Frontal cortex (tissue), 4 donors: ENCODE results near the gene ACOT7. TPM values are rescaled to one million over a fixed set of nuclear protein-coding genes. Genes with fewer than 3 reads are reported as not detected.

Source experiments
- DNase-seq, 2 donors: peaks; one replicate each; pipeline ENCODE4 v3.0.0; 2012; ENCODE audit warnings: low spot score in 2 of 2
- FAIRE-seq: peaks from 2 replicates; lab custom pipeline; 2012; peaks lifted over from hg19 to GRCh38; lab: Jason Lieb, UNC
- total RNA-seq: library from RNA; depleted of rRNA; stranded (reverse); fragments of >200 nt; gene quantifications from one replicate; pipeline ENCODE4 v1.2.3, GENCODE V29; 2014
- donor health status: control.
- donor health status: control.
- donor health status: control.

The ACOT7 gene
- total RNA-seq, 1 donor from 2014 or later: 40.8 TPM

GRCh38 chr1:6260433-6260934 is 133.1 kb downstream of the ACOT7 start:
- no peak for DNase-seq
- no peak for FAIRE-seq

- DNase-seq (peak; percentile 86 to 93), FAIRE-seq (no peak)
Measured at GRCh38 chr1:6259491-6260362, 133.8 kb downstream of the ACOT7 start.

GRCh38 chr1:6258675-6259074 is 134.9 kb downstream of the ACOT7 start:
- no peak for DNase-seq
- FAIRE-seq: no peak

GRCh38 chr1:6257541-6258069 is 136.0 kb downstream of the ACOT7 start:
- DNase-seq (no peak), FAIRE-seq (no peak)

GRCh38 chr1:6256645-6257044 is 136.9 kb downstream of the ACOT7 start:
- DNase-seq (no peak), FAIRE-seq (no peak)

GRCh38 chr1:6254691-6255090 is 138.9 kb downstream of the ACOT7 start:
- no peak for FAIRE-seq

GRCh38 chr1:6253380-6253779 is 140.2 kb downstream of the ACOT7 start:
- FAIRE-seq: no peak

More at GRCh38 chr1:6254691-6255090, 138.9 kb downstream of the ACOT7 start:
- no peak for DNase-seq

GRCh38 chr1:6252374-6252710 is 141.2 kb downstream of the ACOT7 start:
- no peak for FAIRE-seq

More at GRCh38 chr1:6253380-6253779, 140.2 kb downstream of the ACOT7 start:
- no peak for DNase-seq

GRCh38 chr1:6251681-6252373 is 141.7 kb downstream of the ACOT7 start:
- no peak for DNase-seq

More at GRCh38 chr1:6252374-6252710, 141.2 kb downstream of the ACOT7 start:
- DNase-seq: no peak

GRCh38 chr1:6251233-6251632 is 142.3 kb downstream of the ACOT7 start:
- DNase-seq (no peak), FAIRE-seq (no peak)

More at GRCh38 chr1:6251681-6252373, 141.7 kb downstream of the ACOT7 start:
- FAIRE-seq: no peak

GRCh38 chr1:6249739-6250689 is 143.6 kb downstream of the ACOT7 start:
- FAIRE-seq (no peak), DNase-seq (no peak)

- DNase-seq (no peak), FAIRE-seq (no peak)
Measured at GRCh38 chr1:6248932-6249738, 144.4 kb downstream of the ACOT7 start.

- DNase-seq (no peak), FAIRE-seq (no peak)
Measured at GRCh38 chr1:6248161-6248776, 145.3 kb downstream of the ACOT7 start.

- DNase-seq: no peak
- FAIRE-seq: no peak
Measured at GRCh38 chr1:6247651-6248050, 145.9 kb downstream of the ACOT7 start.

- FAIRE-seq (no peak), DNase-seq (peak; percentile 92 to 93)
Measured at GRCh38 chr1:6246497-6247467, 146.8 kb downstream of the ACOT7 start.

- DNase-seq (no peak), FAIRE-seq (no peak)
Measured at GRCh38 chr1:6245869-6246496, 147.6 kb downstream of the ACOT7 start.
